K562 (cell line): Measurements from ENCODE around the gene ADGRE1.

ENCODE experiments used
- REST ChIP-seq, 2 experiments: fragments of 450-650 bp; formaldehyde crosslinking in 1 of 2; IDR thresholded peaks; 2 replicates each; pipeline versions ENCODE4 v1.4.0 to v1.6.1; 2014 to 2020; ENCODE audit warnings: mild to moderate bottlenecking in 2 of 2, borderline replicate concordance in 1 of 2, low read depth in 1 of 2
- SIN3A ChIP-seq, 2 experiments: fragments of 150-350 bp in 1 of 2; IDR thresholded peaks; 2 replicates each; pipeline ENCODE4 v1.6.1; 2011 to 2016; ENCODE audit warnings: borderline replicate concordance in 2 of 2, low read depth in 2 of 2, low read length in 2 of 2, mild to moderate bottlenecking in 2 of 2, moderate library complexity in 2 of 2; ENCODE audit not compliant: control insufficient read depth in 1 of 2
- SP1 ChIP-seq: sonication (generic); formaldehyde crosslinking; IDR thresholded peaks from 2 replicates; pipeline ENCODE4 v1.8.1; 2022; ENCODE audit warnings: mild to moderate bottlenecking, missing genetic modification reagents
- ZNF76 ChIP-seq: fragments of 250-450 bp; sonication (Bioruptor Pico); IDR thresholded peaks from 2 replicates; pipeline ENCODE4 v1.4.0; 2020; ENCODE audit warnings: mild to moderate bottlenecking, moderate library complexity, borderline replicate concordance
- TF ChIP-seq, protein P1 (sequence below), 2 experiments: fragments of 450-650 bp; IDR thresholded peaks; 2 replicates each; pipeline ENCODE4 v1.6.1; 2016
- TF ChIP-seq, protein P2 (sequence below): sonication (generic); formaldehyde crosslinking; IDR thresholded peaks from 2 replicates; pipeline ENCODE4 v1.5.0; 2020; ENCODE audit warnings: missing genetic modification reagents
- TF ChIP-seq, protein P3 (sequence below), 3 experiments: IDR thresholded peaks in 2 of 3; conservative IDR thresholded peaks in 1 of 3; 2 replicates each; pipeline ENCODE4 v1.5.1; 2011 to 2012; ENCODE audit warnings: low read length in 3 of 3, mild to moderate bottlenecking in 3 of 3, control low read depth in 2 of 3, improper control_type of control experiment in 1 of 3, inconsistent platforms in 1 of 3, low read depth in 1 of 3, mixed read lengths in 1 of 3, moderate library complexity in 1 of 3; ENCODE audit not compliant: insufficient read depth in 2 of 3

GRCh38 chr19:6890401-6890913, 3.1 kb downstream of the ADGRE1 start:
- TF ChIP-seq ZNF76 (no peak), SP1 (no peak), REST (IDR thresholded peaks at IDR 0.05; ENCODE audit: borderline replicate concordance) (no peak), REST (CRISPR knock-in tag; IDR thresholded peaks at IDR 0.05; ENCODE audit: low read depth) (no peak), SIN3A (IDR thresholded peaks at IDR 0.05; ENCODE audit: borderline replicate concordance in 2 of 2, control insufficient read depth in 1 of 2, low read depth in 2 of 2, low read length in 2 of 2) (no peak)
- TF ChIP-seq, protein P1, sequence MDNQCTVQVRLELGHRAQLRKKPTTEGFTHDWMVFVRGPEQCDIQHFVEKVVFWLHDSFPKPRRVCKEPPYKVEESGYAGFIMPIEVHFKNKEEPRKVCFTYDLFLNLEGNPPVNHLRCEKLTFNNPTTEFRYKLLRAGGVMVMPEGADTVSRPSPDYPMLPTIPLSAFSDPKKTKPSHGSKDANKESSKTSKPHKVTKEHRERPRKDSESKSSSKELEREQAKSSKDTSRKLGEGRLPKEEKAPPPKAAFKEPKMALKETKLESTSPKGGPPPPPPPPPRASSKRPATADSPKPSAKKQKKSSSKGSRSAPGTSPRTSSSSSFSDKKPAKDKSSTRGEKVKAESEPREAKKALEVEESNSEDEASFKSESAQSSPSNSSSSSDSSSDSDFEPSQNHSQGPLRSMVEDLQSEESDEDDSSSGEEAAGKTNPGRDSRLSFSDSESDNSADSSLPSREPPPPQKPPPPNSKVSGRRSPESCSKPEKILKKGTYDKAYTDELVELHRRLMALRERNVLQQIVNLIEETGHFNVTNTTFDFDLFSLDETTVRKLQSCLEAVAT (IDR thresholded peaks at IDR 0.05) = no peak
- TF ChIP-seq, protein P2, sequence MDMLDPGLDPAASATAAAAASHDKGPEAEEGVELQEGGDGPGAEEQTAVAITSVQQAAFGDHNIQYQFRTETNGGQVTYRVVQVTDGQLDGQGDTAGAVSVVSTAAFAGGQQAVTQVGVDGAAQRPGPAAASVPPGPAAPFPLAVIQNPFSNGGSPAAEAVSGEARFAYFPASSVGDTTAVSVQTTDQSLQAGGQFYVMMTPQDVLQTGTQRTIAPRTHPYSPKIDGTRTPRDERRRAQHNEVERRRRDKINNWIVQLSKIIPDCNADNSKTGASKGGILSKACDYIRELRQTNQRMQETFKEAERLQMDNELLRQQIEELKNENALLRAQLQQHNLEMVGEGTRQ (CRISPR knock-in tag) = no peak
- TF ChIP-seq, protein P3, sequence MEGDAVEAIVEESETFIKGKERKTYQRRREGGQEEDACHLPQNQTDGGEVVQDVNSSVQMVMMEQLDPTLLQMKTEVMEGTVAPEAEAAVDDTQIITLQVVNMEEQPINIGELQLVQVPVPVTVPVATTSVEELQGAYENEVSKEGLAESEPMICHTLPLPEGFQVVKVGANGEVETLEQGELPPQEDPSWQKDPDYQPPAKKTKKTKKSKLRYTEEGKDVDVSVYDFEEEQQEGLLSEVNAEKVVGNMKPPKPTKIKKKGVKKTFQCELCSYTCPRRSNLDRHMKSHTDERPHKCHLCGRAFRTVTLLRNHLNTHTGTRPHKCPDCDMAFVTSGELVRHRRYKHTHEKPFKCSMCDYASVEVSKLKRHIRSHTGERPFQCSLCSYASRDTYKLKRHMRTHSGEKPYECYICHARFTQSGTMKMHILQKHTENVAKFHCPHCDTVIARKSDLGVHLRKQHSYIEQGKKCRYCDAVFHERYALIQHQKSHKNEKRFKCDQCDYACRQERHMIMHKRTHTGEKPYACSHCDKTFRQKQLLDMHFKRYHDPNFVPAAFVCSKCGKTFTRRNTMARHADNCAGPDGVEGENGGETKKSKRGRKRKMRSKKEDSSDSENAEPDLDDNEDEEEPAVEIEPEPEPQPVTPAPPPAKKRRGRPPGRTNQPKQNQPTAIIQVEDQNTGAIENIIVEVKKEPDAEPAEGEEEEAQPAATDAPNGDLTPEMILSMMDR (IDR thresholded peaks at IDR 0.05 in 2 of 3, conservative IDR thresholded peaks at IDR 0.05 in 1 of 3; ENCODE audit: insufficient read depth in 2 of 3, low read depth in 1 of 3, low read length in 3 of 3) = no peak
